Right lobe of liver (tissue), 4 donors: ENCODE results near the gene OSBPL5.

Experiments used
- POLR2A ChIP-seq: fragments of 450-650 bp; IDR thresholded peaks from one replicate; pipeline ENCODE4 v1.6.1; 2017; ENCODE audit warnings: antibody characterized with exemption, mild to moderate bottlenecking
- TF ChIP-seq, protein P1 (sequence below), 4 donors: fragments of 200-600 bp in 3 of 4; fragments of 450-650 bp in 1 of 4; IDR thresholded peaks; one replicate each; pipeline versions ENCODE4 v1.5.1 to v1.8.0; 2016 to 2022; ENCODE audit warnings: antibody characterized with exemption in 4 of 4, mild to moderate bottlenecking in 2 of 4
- donor health status: DM: no; HTN: no; CAD: no.
- donor health status: DM: no; HTN: no; CAD: no.
- donor health status: DM: no; HTN: yes; CAD: no.

DNA sequence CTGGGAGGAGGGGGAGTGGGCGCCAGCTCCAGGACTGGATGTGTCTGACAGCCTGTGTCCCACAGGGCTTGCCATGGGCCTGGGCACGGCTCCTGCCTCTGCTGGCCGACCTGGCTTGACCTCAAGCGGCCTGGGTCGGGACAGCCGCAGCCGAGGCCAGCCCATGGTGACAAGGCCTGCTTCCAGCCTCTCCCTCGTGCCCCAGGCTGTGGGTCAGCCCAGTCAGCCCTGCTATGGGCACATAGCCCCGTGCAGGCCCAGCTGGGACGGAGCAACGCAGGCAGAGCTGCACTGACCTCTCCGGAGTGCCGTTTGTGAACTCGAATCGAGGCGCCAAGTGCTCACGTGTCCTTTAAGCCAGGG lies 17.9 kb downstream of the OSBPL5 start:
- TF ChIP-seq, protein P1, sequence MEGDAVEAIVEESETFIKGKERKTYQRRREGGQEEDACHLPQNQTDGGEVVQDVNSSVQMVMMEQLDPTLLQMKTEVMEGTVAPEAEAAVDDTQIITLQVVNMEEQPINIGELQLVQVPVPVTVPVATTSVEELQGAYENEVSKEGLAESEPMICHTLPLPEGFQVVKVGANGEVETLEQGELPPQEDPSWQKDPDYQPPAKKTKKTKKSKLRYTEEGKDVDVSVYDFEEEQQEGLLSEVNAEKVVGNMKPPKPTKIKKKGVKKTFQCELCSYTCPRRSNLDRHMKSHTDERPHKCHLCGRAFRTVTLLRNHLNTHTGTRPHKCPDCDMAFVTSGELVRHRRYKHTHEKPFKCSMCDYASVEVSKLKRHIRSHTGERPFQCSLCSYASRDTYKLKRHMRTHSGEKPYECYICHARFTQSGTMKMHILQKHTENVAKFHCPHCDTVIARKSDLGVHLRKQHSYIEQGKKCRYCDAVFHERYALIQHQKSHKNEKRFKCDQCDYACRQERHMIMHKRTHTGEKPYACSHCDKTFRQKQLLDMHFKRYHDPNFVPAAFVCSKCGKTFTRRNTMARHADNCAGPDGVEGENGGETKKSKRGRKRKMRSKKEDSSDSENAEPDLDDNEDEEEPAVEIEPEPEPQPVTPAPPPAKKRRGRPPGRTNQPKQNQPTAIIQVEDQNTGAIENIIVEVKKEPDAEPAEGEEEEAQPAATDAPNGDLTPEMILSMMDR (IDR thresholded peaks at IDR 0.05): no peak
- TF ChIP-seq POLR2A: no peak
